K562 (cell line): Measurements from ENCODE around the gene GPD2. TPM values are rescaled to one million over a fixed set of nuclear protein-coding genes. Genes with fewer than 3 reads are reported as not detected.
A peak's percentile ranks its signal among the peaks of the same experiment; 100 is the strongest.

ENCODE experiments used
- HNRNPH1 ChIP-seq: fragments of 200-400 bp; formaldehyde crosslinking; optimal IDR thresholded peaks from 2 replicates; pipeline ENCODE3; 2017; ENCODE audit warnings: low read depth, mild to moderate bottlenecking, low read length, moderate library complexity
- ILF3 ChIP-seq: fragments of 450-650 bp; IDR thresholded peaks from 2 replicates; pipeline ENCODE4 v1.6.1; 2018; ENCODE audit warnings: antibody characterized with exemption, mild to moderate bottlenecking, moderate library complexity, borderline replicate concordance
- MIER1 ChIP-seq: fragments of 450-650 bp; IDR thresholded peaks from 2 replicates; pipeline ENCODE4 v1.6.1; 2016; ENCODE audit warnings: antibody characterized with exemption, mild to moderate bottlenecking, low read depth
- NR2C2 ChIP-seq, 2 experiments: fragments of 200-800 bp in 1 of 2; sonication (Bioruptor generic) in 1 of 2; sonication (generic) in 1 of 2; formaldehyde crosslinking in 1 of 2; IDR thresholded peaks; 2 replicates each; pipeline versions ENCODE4 v1.6.1 to v1.8.0; 2016 to 2022; ENCODE audit warnings: mild to moderate bottlenecking in 1 of 2, missing compliant biosample characterization in 1 of 2, missing genetic modification characterization in 1 of 2, missing genetic modification reagents in 1 of 2
- PHF8 ChIP-seq: fragments of 200-600 bp; sonication (generic); IDR thresholded peaks from 2 replicates; pipeline ENCODE4 v1.6.1; 2012; ENCODE audit warnings: mixed run types, mild to moderate bottlenecking, inconsistent platforms, low read length, moderate library complexity, borderline replicate concordance
- ZNF134 ChIP-seq: fragments of 250-450 bp; sonication (Bioruptor Pico); conservative IDR thresholded peaks from 2 replicates; pipeline ENCODE4 v1.4.0; 2020
- ZNF766 ChIP-seq: fragments of 200-800 bp; sonication (Bioruptor generic); conservative IDR thresholded peaks from 2 replicates; pipeline ENCODE4 v1.6.1; 2016; ENCODE audit warnings: missing genetic modification characterization, missing compliant biosample characterization
- polyA plus RNA-seq, 8 experiments: library from polyadenylated mRNA; depleted of rRNA in 4 of 8; stranded (reverse) in 5 of 8; unstranded in 3 of 8; fragments of >200 nt; fragmentation: Nextera tagmentation in 2 of 8; fragmentation: Illumina TruSeq in 1 of 8; extraction: Ambion mirVana in 2 of 8; extraction: Trizol in 1 of 8; gene quantifications; 2 replicates each; pipeline versions ENCODE4 v1.2.1 to v1.2.3, GENCODE V29; 2011 to 2014; ENCODE audit warnings: inconsistent platforms in 1 of 8, missing spikeins in 1 of 8
- total RNA-seq, 7 experiments: library from RNA; depleted of rRNA in 6 of 7; stranded (reverse); fragments of >200 nt in 6 of 7; fragmentation: Illumina TruSeq in 2 of 7; extraction: Trizol in 2 of 7; gene quantifications; 2 replicates each; pipeline versions ENCODE4 v1.2.1 to v1.2.3, GENCODE V29; 2011 to 2021; ENCODE audit warnings: low replicate concordance in 1 of 7
- TF ChIP-seq, protein P1 (sequence below), 2 experiments: fragments of 450-650 bp in 1 of 2; sonication (generic) in 1 of 2; formaldehyde crosslinking in 1 of 2; IDR thresholded peaks in 1 of 2; conservative IDR thresholded peaks in 1 of 2; 2 replicates each; pipeline versions ENCODE4 v1.6.1 to v1.8.1; 2016 to 2023; ENCODE audit warnings: mild to moderate bottlenecking in 2 of 2, moderate library complexity in 2 of 2, inconsistent platforms in 1 of 2, missing genetic modification reagents in 1 of 2
- TF ChIP-seq, protein P2 (sequence below), 2 experiments: fragments of 200-800 bp in 1 of 2; sonication (Bioruptor generic) in 1 of 2; sonication (generic) in 1 of 2; formaldehyde crosslinking in 1 of 2; IDR thresholded peaks in 1 of 2; conservative IDR thresholded peaks in 1 of 2; 2 replicates each; pipeline versions ENCODE4 v1.5.0 to v1.6.1; 2016 to 2020; ENCODE audit warnings: missing compliant biosample characterization in 1 of 2, missing genetic modification characterization in 1 of 2, missing genetic modification reagents in 1 of 2
- TF ChIP-seq, protein P3 (sequence below): fragments of 450-650 bp; IDR thresholded peaks from 2 replicates; pipeline ENCODE4 v1.6.1; 2017; ENCODE audit warnings: antibody characterized with exemption, mild to moderate bottlenecking

GPD2 gene
- total and polyA plus RNA-seq, 9 of the 15 experiments (the other 6 are each of a cell fraction or from before 2014, with no cell fraction given) = 5.2 to 39.2 (median 19.0) TPM

DNA sequence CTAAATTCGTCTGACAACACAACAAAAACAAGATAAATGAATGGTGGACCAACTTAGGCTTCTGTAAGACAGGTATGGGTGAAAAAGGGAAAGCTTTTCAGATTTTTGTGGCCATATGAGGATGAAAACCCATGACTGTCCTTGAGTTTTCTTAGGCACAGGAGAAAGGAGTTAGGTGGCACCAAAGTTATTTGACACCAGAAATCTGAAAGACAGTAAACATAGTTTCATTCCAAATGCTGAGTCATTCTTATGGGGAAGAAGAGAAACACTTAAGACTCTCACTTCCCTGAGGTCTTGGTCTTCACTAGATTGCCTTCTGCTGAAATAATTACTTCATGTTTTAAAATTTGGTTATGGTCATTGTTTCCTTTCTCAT is 5.2 kb upstream of the GPD2 start (continued):
- TF ChIP-seq, protein P1, sequence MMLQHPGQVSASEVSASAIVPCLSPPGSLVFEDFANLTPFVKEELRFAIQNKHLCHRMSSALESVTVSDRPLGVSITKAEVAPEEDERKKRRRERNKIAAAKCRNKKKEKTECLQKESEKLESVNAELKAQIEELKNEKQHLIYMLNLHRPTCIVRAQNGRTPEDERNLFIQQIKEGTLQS (IDR thresholded peaks at IDR 0.05) = peak; percentile 68; the same call in 1 of the 2 replicates
- TF ChIP-seq, protein P1 (CRISPR knock-in tag; conservative IDR thresholded peaks at IDR 0.05) = no peak
- peak; percentile 69; the same call in 1 of the 2 replicates for TF ChIP-seq ZNF766 (CRISPR knock-in tag)
- no peak for TF ChIP-seq MIER1
- no peak for TF ChIP-seq NR2C2 (CRISPR knock-in tag; IDR thresholded peaks at IDR 0.05)
- peak; percentile 51; the same call in 1 of the 2 replicates for TF ChIP-seq NR2C2 (tag; IDR thresholded peaks at IDR 0.05)
- TF ChIP-seq PHF8 = no peak
- no peak for TF ChIP-seq HNRNPH1
- TF ChIP-seq ZNF134 = no peak
- TF ChIP-seq, protein P2, sequence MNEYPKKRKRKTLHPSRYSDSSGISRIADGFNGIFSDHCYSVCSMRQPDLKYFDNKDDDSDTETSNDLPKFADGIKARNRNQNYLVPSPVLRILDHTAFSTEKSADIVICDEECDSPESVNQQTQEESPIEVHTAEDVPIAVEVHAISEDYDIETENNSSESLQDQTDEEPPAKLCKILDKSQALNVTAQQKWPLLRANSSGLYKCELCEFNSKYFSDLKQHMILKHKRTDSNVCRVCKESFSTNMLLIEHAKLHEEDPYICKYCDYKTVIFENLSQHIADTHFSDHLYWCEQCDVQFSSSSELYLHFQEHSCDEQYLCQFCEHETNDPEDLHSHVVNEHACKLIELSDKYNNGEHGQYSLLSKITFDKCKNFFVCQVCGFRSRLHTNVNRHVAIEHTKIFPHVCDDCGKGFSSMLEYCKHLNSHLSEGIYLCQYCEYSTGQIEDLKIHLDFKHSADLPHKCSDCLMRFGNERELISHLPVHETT (CRISPR knock-in tag; conservative IDR thresholded peaks at IDR 0.05 in 1 of 2, IDR thresholded peaks at IDR 0.05 in 1 of 2) = 0 out of 4 replicates have a peak, but pooled peaks of 1 of the 2 experiments have one; percentile 33
- no peak for TF ChIP-seq ILF3
- TF ChIP-seq, protein P3, sequence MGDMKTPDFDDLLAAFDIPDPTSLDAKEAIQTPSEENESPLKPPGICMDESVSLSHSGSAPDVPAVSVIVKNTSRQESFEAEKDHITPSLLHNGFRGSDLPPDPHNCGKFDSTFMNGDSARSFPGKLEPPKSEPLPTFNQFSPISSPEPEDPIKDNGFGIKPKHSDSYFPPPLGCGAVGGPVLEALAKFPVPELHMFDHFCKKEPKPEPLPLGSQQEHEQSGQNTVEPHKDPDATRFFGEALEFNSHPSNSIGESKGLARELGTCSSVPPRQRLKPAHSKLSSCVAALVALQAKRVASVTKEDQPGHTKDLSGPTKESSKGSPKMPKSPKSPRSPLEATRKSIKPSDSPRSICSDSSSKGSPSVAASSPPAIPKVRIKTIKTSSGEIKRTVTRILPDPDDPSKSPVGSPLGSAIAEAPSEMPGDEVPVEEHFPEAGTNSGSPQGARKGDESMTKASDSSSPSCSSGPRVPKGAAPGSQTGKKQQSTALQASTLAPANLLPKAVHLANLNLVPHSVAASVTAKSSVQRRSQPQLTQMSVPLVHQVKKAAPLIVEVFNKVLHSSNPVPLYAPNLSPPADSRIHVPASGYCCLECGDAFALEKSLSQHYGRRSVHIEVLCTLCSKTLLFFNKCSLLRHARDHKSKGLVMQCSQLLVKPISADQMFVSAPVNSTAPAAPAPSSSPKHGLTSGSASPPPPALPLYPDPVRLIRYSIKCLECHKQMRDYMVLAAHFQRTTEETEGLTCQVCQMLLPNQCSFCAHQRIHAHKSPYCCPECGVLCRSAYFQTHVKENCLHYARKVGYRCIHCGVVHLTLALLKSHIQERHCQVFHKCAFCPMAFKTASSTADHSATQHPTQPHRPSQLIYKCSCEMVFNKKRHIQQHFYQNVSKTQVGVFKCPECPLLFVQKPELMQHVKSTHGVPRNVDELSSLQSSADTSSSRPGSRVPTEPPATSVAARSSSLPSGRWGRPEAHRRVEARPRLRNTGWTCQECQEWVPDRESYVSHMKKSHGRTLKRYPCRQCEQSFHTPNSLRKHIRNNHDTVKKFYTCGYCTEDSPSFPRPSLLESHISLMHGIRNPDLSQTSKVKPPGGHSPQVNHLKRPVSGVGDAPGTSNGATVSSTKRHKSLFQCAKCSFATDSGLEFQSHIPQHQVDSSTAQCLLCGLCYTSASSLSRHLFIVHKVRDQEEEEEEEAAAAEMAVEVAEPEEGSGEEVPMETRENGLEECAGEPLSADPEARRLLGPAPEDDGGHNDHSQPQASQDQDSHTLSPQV = peak; percentile 78
